Caco-2 (cell line): ENCODE results near the gene GALNT14. TPM values are rescaled to one million over a fixed set of nuclear protein-coding genes. Genes with fewer than 3 reads are reported as not detected.

Source experiments
- BruUV-seq: library from RNA; stranded (reverse); fragments of 400-500 nt; replicated peaks from 2 replicates; lab custom pipeline; 2021; lab: Mats Ljungman, UMichigan
- CTCF ChIA-PET: fragments of 300-600 bp; sonication (Branson Sonifier 250); formaldehyde crosslinking; loops from one replicate; lab custom pipeline; 2022; ENCODE audit warnings: antibody characterized with exemption; lab: Charles Lee
- POLR2A ChIA-PET: fragments of 300-600 bp; sonication (Branson Sonifier 250); formaldehyde crosslinking; loops from one replicate; lab custom pipeline; 2022; ENCODE audit warnings: antibody characterized with exemption; lab: Charles Lee
- DNase-seq, 2 experiments: peaks; one replicate each; pipeline versions ENCODE4 v3.0.0 to v3.0.0-alpha.2; 2020 to 2022
- H3K27me3 ChIP-seq: replicated peaks from 2 replicates; pipeline ENCODE4 v1.6.0; 2011; ENCODE audit warnings: low read length; ENCODE audit not compliant: control insufficient read depth, insufficient read depth
- H3K36me3 ChIP-seq: 2 replicates; pipeline ENCODE4 v1.5.1; 2011; ENCODE audit warnings: low read length; ENCODE audit not compliant: control insufficient read depth, insufficient read depth
- H3K4me1 ChIP-seq: fragments of 250-450 bp; sonication (Bioruptor Pico); 2 replicates; pipeline ENCODE4 v1.5.1; 2020; ENCODE audit warnings: mild to moderate bottlenecking
- H3K4me3 ChIP-seq: 2 replicates; pipeline ENCODE4 v1.5.1; 2011; ENCODE audit warnings: low read depth, mild to moderate bottlenecking, control low read depth, low read length
- H3K9me3 ChIP-seq: fragments of 250-450 bp; sonication (Bioruptor Pico); 2 replicates; pipeline ENCODE4 v1.5.1; 2020; ENCODE audit warnings: mild to moderate bottlenecking, moderate library complexity
- H3K27ac Mint-ChIP-seq: one replicate; pipeline ENCODE4 v1.8.0; 2022; ENCODE audit warnings: mixed read lengths; ENCODE audit not compliant: unreplicated experiment
- H3K27me3 Mint-ChIP-seq: one replicate; pipeline ENCODE4 v1.8.0; 2022; ENCODE audit warnings: mixed read lengths; ENCODE audit not compliant: insufficient read depth, unreplicated experiment
- H3K36me3 Mint-ChIP-seq: one replicate; pipeline ENCODE4 v1.8.0; 2022; ENCODE audit warnings: mild to moderate bottlenecking, mixed read lengths; ENCODE audit not compliant: insufficient read depth, unreplicated experiment
- H3K4me1 Mint-ChIP-seq: one replicate; pipeline ENCODE4 v1.8.0; 2022; ENCODE audit warnings: low read depth, mixed read lengths; ENCODE audit not compliant: unreplicated experiment
- H3K4me3 Mint-ChIP-seq: one replicate; pipeline ENCODE4 v1.8.0; 2022; ENCODE audit warnings: mild to moderate bottlenecking, moderate library complexity, mixed read lengths; ENCODE audit not compliant: unreplicated experiment
- H3K9me3 Mint-ChIP-seq: one replicate; pipeline ENCODE4 v1.8.0; 2022; ENCODE audit warnings: mixed read lengths; ENCODE audit not compliant: unreplicated experiment
- intact Hi-C: fragments of 100-400 bp; cut with micrococcal nuclease; formaldehyde crosslinking; loops from one replicate; pipeline ENCODE4 v1.10.0; 2022; ENCODE audit not compliant: unreplicated experiment
- total RNA-seq: library from RNA; stranded (reverse); gene quantifications from 2 replicates; pipeline ENCODE4 v1.2.3, GENCODE V29; 2022
- TF ChIP-seq, protein P1 (sequence below), 2 experiments: fragments of 200-600 bp in 1 of 2; IDR thresholded peaks; 1 replicate in 1 of 2; 2 replicates in 1 of 2; pipeline versions ENCODE4 v1.5.1 to v1.8.0; 2011 to 2022; ENCODE audit warnings: antibody characterized with exemption in 1 of 2, control low read depth in 1 of 2, inconsistent platforms in 1 of 2, low read depth in 1 of 2, low read length in 1 of 2, mild to moderate bottlenecking in 1 of 2, moderate library complexity in 1 of 2; ENCODE audit not compliant: insufficient read depth in 1 of 2, severe bottlenecking in 1 of 2, unreplicated experiment in 1 of 2

Gene GALNT14
- total RNA-seq, 1 experiment from 2014 or later, result not detected

DNA sequence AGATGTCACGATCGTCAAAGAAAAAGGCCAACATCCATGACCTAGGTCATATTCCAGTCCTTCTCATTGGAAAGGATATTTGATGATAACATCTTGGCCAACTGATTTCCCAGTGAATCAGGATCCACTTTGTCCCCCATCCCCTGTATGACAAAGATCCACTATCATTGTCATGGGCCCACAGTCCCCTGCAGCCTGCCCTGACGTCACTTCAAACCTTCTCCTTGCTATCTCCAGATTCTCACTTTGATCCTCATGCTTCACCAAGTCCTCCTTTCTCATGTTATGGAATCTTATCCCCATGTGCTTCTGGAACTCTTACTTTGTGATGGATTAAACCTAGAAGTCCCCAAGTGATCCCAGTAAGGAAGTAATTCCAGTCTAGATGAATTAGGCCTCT, 25.7 kb downstream of the GALNT14 start:
- POLR2A ChIA-PET, result no interaction called here
- CTCF ChIA-PET, result interaction anchor here (0.6 kb wide), 1 partner anchor 57 kb away, joined by 4 read pairs; no protein-coding TSS in a partner anchor

DNA sequence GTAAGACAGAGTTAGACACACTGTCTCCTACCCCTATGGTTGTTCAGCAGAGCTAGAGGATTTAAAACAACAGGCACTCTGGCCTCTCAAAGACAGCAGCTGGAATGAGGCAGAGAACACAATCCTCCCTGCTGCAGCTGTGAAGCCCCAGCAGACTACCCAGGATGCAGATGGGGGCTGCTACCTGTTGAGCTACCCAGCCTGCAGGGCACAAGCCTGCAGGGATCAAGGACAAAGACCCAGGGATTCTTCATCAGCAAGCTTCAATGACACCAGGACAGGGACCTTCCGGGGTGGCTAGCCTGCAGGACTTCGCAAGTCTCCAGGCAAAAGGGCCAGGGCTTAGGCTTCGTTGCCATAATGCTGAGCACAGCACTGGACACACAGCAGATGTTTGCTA, 27.2 kb downstream of the GALNT14 start:
- no peaks in the 10 kb centered on the region for H3K4me1 ChIP-seq
- Mint-ChIP-seq H3K27ac (no peak overlapping the region), H3K4me3 (no peak overlapping the region), H3K27me3 (peaks cover 25% of the 10 kb centered on the region), H3K36me3 (no peaks in the 10 kb centered on the region), H3K4me1 (no peaks in the 10 kb centered on the region), H3K9me3 (no peaks in the 10 kb centered on the region)
- H3K36me3 ChIP-seq, result no peaks in the 10 kb centered on the region
- ChIA-PET CTCF (no interaction called here), POLR2A (no interaction called here)
- H3K9me3 ChIP-seq, result no peaks in the 10 kb centered on the region; the same call in 1 of the 2 replicates
- TF ChIP-seq, protein P1, sequence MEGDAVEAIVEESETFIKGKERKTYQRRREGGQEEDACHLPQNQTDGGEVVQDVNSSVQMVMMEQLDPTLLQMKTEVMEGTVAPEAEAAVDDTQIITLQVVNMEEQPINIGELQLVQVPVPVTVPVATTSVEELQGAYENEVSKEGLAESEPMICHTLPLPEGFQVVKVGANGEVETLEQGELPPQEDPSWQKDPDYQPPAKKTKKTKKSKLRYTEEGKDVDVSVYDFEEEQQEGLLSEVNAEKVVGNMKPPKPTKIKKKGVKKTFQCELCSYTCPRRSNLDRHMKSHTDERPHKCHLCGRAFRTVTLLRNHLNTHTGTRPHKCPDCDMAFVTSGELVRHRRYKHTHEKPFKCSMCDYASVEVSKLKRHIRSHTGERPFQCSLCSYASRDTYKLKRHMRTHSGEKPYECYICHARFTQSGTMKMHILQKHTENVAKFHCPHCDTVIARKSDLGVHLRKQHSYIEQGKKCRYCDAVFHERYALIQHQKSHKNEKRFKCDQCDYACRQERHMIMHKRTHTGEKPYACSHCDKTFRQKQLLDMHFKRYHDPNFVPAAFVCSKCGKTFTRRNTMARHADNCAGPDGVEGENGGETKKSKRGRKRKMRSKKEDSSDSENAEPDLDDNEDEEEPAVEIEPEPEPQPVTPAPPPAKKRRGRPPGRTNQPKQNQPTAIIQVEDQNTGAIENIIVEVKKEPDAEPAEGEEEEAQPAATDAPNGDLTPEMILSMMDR (IDR thresholded peaks at IDR 0.05; ENCODE audit: insufficient read depth in 1 of 2, low read depth in 1 of 2, low read length in 1 of 2, severe bottlenecking in 1 of 2, unreplicated experiment in 1 of 2), result no peak
- H3K4me3 ChIP-seq, result no peak overlapping the region
- DNase-seq, result no peak
- intact Hi-C loops, result no loop called here
- H3K27me3 ChIP-seq, result no peaks in the 10 kb centered on the region; the same call in 1 of the 2 replicates
- no TSS peak for BruUV-seq

More for the DNA sequence above, 25.7 kb downstream of the GALNT14 start:
- Histone ChIP-seq H3K9me3 (no peaks in the 10 kb centered on the region; the same call in 1 of the 2 replicates), H3K4me1 (no peaks in the 10 kb centered on the region), H3K27me3 (no peaks in the 10 kb centered on the region; the same call in 1 of the 2 replicates), H3K4me3 (no peak overlapping the region), H3K36me3 (no peaks in the 10 kb centered on the region)
- intact Hi-C loops, result no loop called here
- DNase-seq, result no peak
- Mint-ChIP-seq H3K27me3 (peaks cover 22% of the 10 kb centered on the region), H3K4me3 (no peak overlapping the region), H3K36me3 (no peaks in the 10 kb centered on the region), H3K9me3 (no peaks in the 10 kb centered on the region), H3K27ac (no peak overlapping the region), H3K4me1 (no peaks in the 10 kb centered on the region)
- no TSS peak for BruUV-seq
- TF ChIP-seq, protein P1 (IDR thresholded peaks at IDR 0.05; ENCODE audit: insufficient read depth in 1 of 2, low read depth in 1 of 2, low read length in 1 of 2, severe bottlenecking in 1 of 2, unreplicated experiment in 1 of 2), result no peak

DNA sequence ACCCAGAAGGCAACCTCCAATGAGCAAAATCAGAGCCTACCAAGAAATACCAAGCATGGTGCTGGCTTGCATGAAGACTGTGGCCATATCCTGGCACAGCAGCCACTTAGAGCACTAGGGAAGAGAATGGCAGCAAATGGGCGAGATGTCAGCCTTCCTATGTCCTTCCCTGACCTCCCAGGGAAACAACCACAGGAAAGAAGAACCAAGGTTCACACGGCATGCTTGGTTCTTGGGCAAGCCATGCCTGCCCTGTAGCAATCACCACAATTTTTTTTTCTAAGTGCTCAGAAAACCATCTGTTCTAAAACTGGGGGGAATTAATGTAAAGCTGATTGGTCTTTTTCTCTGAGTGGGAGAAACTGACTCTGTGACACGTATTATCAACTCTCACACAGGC, 27.8 kb downstream of the GALNT14 start:
- Mint-ChIP-seq H3K36me3 (no peaks in the 10 kb centered on the region), H3K27me3 (peaks cover 22% of the 10 kb centered on the region), H3K4me1 (no peaks in the 10 kb centered on the region), H3K27ac (no peak overlapping the region), H3K9me3 (no peaks in the 10 kb centered on the region), H3K4me3 (no peak overlapping the region)
- BruUV-seq, result no TSS peak
- no peaks in the 10 kb centered on the region; the same call in 1 of the 2 replicates for H3K9me3 ChIP-seq
- no peaks in the 10 kb centered on the region for H3K4me1 ChIP-seq
- CTCF ChIA-PET, result no interaction called here
- H3K36me3 ChIP-seq, result no peaks in the 10 kb centered on the region
- no peak for DNase-seq
- POLR2A ChIA-PET, result no interaction called here
- no peaks in the 10 kb centered on the region; the same call in 1 of the 2 replicates for H3K27me3 ChIP-seq
- no peak overlapping the region for H3K4me3 ChIP-seq
- TF ChIP-seq, protein P1 (IDR thresholded peaks at IDR 0.05; ENCODE audit: insufficient read depth in 1 of 2, low read depth in 1 of 2, low read length in 1 of 2, severe bottlenecking in 1 of 2, unreplicated experiment in 1 of 2), result no peak
- intact Hi-C loops, result no loop called here
